HG03025 (cell line): ENCODE measurements around the gene PADI4.
"Not testable (repeated sequence)": the region's sequence is repeated elsewhere in the genome, so short reads cannot be mapped to it uniquely, and the experiment has no call there.

ENCODE experiments used
- ATAC-seq: cut with Tn5 transposase; IDR thresholded peaks from one replicate; pipeline ENCODE4 v1.9.1; 2021; ENCODE audit warnings: mild to moderate bottlenecking, moderate library complexity; ENCODE audit not compliant: unreplicated experiment, low FRiP score

Gene PADI4

DNA sequence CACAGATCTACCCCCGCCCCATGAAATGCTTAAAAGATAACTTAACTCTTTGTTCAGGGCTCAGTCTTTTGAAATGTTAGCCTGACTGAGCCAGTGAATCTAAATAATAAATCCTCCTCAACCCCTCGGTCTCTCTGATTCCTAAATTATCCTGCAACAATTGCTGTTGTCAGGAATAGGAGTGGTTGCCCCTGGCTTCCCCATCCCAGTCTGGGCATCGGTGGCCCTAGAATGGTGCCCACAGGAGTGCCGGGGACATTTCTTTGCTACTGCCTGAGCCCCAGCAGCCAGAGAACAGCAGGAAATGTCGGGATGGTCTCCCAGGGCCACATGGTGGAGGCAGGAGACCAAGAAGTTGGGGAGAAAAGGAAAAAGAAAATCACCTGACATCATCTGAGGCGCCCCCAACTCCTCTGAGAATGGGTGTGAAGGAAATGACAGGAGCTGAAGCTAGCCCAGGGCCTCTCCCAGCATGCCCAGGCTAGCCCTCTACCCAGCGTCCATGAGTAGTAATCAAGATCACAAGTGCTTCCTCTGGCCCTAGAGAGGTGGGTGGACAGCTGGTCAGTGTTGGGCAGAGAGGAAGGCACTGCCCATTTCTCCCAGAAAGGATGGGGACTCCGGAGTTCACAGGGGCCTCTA, 1.6 kb downstream of the PADI4 start:
- no peak for ATAC-seq

DNA sequence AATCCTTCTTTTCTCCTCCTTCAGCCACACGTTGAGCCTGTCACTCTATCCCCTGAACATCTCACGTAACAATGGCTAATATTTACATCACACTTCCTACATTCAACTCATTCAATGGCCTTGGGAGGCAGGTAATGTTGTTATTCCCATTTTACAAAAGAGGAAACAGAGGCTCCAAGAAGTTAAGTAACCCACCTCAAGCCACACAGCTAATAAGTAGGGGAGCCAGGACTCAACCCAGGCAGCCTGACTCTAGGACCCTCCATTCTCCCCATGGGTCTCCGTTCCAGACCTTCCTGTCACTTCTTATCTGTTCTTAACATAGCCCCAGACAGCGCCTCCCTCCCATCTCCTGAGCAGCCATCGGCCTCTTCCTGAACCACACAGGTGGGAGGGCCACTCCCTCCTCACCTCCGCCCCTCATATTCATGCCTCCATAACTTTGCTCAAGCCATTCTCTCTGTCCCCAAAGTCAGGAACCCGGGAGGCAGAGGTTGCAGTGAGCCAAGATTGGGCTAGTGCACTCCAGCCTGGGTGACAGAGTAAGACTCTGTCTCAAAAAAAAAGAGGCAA, 2.2 kb downstream of the PADI4 start:
- ATAC-seq, result no peak

DNA sequence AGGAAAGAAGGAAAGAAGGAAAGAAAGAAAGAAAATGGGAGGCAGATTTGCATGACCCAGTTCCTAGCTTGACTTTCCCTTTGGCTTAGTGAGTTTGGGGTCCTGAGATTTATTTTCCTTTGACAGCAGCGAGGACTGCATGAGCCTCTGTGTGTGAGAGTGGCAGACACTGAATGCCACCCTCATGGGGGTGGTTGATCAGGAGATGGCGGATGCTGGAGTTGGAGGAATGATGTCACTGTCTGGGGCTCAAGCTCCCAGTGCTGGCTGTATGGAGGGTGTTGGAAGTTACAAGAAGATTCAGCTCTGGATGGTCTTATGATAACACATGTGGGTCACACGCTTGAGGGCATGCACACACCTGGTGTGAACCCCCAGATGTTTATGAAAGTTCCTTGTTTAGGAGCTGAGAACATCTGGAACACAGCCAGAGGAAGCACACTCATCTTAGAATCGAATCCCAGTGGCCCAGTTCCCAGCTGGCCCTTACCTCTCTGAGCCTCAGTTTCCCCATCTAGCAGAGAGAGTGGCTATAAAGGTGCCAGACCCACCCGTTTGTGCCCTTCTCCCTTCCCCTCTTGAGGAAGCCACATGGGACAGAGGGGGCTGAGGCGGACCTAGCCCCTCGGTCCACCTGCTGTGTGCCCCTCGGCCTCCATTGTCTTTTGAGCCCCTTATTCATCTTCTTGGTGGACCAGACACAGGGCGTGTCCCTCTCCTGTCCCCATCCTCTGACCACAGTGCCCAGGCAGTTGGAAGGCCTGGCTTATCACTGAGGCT, 5.7 kb downstream of the PADI4 start:
- no peak for ATAC-seq

DNA sequence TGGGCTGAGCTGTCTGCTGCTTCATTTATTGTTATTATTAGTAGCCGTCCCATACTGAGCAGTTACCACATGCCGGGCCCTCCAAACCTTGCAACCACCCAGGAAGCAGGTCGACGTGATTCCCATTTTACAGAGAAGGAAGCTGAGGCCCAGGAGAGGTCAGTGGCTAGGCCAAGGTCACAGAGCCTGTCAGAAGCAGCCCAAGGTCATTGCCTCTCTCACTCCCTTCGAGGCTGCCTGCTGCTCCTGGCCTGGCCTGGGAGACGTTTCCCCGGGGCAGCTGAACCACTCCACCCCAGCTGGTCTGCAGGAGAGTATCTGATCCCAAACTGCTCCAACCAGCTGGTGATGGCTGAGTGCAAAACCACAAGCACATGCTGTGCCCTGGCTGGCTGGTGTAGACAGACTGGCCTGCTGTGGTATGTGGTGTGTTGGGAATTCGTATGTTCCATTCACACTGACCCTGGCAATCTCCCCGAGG, 6.5 kb downstream of the PADI4 start:
- ATAC-seq, result no peak

DNA sequence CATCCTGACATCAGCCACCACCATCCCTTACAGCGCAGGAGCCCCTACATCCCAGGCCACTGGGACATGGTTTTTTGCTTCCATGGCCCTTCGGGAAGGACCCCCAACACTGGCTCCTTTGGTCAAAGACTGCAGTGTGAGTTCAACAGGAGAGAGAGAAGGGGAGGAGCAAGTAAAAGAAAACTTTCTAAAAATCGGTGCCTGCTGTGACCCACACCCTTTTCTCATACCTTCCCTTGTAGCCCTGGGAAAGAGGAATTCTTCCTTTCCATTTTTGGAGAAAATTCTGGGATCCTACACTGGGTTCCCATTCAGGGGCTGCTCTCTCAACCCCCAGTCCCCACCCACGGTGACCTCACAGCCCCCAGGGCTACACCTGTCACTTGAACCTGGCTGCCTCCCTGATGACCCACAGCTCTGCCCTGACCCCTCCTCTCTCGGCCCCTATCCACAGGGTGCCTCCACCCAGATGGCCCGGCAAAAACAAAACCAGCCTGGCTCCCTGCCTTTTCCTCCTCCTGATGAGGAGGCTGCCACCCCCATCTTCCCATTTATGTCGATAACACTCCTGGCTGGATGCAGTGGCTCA, 7.6 kb downstream of the PADI4 start:
- no peak for ATAC-seq

DNA sequence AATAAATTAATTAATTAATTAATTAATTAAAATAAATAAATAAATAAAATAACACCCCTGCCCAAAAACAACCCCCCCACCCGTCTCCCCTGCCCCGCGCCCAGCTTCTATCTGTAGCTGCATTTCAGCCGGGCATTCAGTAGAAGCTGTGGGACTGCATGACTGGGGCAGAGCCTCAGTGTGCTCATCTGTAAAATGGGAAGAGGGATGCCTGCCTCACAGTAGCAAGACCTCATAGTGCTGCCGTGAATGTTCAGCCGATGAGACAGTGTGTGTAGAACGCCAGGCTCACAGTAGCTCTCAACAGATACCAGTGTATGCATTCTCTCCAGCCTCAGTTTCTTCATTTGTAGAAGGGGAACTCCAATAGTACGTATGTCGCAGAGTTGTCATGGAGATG, 8.7 kb downstream of the PADI4 start:
- no peak for ATAC-seq

DNA sequence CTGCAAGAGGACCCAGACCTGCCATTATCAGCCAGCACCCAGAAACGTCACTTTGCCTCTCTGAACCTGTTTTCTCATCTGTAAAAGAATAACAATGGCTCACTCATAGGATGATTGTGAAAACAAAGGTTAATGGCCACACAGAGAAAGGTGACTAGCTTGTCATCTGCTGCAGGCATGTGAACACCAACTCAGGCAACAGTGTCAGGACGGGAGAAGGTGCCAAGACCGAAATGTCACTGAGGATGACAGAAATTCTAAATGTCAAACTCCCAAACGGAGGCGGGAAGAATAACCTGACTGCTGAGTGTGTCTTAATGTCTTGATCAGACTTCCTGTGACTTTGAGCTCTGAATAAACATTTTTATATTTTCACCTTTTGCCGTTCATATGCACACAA, 10.3 kb downstream of the PADI4 start:
- ATAC-seq, result no peak

DNA sequence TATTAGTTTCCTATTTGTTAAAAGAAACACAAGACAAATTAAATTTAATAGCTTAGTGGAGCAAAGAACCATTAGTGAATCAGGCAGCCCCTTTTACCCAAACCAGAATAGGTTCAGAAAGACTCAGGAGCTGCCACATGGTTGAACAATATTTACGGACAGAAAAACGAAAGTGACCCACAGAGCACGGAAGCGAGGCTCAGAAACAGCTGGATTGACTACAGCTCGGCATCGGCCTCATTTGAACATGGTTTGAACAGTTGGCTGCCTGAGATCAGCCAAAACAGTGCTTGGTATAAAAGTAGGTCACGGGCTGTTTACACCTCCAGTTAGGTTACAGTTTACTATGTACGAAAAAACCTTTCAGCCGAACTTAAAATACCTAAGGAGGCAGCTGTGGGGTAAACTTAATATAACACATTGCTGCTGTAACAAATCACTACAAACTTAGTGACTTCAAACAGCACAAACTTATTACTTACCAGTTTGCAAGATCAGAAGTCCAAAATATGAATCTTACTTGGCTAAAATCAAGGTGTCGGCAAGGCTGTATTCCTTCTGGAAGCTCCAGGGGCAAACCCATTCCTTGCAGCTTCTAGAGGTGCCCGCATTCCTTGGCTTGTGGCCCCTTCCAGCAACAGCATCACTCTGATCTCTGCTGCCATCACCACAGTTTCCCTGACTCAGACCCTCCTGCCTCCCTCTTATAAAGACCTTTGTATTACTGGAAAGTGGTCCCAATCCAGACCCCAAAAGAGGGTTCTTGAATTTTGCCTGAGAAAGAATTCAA, 11.8 kb downstream of the PADI4 start:
- no peak for ATAC-seq

DNA sequence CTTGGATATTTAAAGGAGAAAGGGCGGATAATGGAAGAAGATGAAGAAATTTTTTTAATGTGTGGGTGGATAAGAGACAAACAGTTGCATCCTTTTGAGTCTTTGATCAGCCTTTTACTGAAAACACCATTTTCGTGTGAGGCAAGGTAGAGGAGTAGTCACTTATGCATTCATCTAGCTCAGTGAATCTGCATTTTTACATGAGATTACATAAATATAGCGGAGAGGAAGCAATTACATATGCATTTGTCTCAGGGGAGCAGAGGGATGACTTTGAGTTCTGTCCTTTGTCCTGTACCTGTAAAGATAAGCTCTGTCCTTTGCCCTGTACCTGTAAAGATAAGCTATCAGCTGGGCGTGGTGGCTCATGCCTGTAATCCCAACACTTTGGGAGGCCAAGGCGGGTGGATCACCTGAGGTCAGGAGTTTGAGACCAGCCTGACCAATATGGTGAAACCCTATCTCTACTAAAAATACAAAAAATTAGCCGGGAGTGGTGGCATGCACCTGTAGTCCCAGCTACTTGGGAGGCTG, 13.9 kb downstream of the PADI4 start:
- ATAC-seq, result not testable (repeated sequence)

DNA sequence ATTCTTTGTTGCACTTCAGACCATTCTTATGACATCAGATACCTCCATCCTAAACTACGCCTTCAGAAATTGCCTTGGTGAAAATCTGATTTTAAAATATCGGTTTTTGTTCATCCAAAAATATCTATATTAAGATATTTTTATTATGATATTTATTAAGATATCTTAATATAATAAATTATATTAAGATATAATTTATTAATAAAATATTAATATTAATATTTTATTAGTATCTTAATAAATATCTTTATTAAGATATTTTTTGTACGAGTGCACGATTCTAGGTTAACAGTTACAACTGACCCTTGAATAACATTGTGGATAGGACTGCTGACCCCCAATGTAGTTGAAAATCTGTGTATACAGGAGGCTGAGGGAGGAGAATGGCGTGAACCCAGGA, 20.9 kb downstream of the PADI4 start:
- no peak for ATAC-seq

DNA sequence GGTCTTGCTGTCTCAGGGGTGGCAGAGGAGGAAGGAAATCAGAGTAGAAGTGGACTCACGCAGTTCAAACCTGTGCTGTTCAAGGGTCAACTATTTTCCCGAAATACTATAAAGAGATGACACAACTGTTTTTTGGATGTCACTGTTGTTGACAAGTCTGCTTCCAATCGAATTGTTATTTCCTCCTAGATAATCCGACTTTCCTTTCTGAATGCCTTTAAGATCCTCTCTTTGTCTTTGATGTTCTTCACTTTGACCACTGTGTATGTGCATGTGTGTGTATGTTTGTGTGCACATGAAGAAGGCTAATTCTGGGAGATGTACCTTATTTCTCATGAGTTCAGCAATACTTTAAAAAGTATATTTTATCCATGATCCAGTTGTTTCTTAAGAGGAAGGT, 21.6 kb downstream of the PADI4 start:
- ATAC-seq, result no peak

DNA sequence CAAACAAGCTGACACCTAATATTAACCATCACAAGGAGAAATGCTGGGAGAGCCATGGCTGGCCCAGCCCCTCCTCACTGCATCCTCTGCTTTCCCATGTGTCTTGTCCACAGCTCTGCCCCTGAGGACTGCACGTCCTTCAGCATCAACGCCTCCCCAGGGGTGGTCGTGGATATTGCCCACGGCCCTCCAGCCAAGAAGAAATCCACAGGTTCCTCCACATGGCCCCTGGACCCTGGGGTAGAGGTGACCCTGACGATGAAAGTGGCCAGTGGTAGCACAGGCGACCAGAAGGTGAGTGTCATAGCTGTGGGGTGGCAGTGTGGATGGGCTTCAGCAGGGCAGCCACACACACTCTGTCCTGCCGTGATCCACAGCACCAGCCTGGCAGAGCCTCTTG, 22.9 kb downstream of the PADI4 start:
- ATAC-seq, result no peak

DNA sequence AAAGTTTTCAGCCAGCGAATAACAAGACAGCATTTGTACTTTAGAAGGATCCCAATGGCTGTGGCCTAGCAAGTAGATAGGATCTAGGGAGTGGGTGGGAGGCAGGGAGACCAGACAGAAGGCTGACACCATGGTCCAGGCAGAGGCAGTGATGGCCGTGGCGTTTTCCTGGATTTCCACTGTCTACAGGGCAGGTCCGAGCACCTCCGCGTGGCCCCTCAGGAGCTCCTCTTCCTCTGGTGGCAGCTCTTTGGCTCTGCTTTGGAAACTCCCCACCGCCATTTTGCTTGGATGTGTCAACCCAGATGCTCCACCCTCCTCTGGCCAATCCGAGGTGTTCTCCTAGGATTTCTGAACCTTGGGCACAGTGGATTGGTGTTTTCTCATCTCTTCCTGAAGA, 25.1 kb downstream of the PADI4 start:
- ATAC-seq, result no peak

DNA sequence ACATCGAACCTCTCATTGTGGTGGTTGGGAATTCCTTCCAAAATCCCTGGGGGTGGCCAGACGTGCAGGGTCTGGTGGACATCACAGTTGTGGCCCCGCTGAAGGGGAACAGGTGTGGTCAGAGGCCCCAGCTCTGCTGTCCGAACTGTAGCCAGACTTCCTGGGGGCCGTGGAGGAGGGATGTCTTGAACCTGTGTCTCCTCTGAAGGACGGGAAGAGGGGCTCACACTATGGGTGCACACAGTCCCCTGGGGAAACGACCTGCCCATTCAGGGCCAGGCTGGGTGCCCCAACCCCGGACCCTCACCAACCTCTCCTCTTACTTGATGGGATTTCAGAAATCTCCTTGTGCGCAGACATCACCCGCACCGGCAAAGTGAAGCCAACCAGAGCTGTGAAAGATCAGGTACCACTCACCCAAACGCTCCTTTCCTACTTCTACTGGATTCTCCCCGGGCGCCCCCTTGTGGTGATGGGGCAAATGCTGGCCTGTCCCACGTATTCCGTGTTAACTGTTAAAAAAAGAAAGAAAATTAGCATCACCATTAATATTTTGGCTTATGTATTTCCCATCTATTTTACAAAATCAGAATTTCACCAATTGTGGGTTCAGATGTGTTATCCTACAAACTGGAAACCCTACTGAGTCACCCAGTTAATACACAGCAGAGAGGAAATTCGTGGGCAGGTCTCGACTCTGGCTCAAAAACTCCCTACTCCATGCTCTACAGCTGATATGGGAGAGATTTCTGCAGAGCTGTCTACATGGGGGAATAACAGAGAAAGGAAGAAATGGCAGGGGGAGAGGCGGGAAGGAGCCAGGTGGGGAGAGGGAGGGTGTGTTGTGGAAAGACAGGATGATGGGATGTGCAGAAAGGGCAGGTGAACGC, 28.1 kb downstream of the PADI4 start:
- ATAC-seq, result no peak

DNA sequence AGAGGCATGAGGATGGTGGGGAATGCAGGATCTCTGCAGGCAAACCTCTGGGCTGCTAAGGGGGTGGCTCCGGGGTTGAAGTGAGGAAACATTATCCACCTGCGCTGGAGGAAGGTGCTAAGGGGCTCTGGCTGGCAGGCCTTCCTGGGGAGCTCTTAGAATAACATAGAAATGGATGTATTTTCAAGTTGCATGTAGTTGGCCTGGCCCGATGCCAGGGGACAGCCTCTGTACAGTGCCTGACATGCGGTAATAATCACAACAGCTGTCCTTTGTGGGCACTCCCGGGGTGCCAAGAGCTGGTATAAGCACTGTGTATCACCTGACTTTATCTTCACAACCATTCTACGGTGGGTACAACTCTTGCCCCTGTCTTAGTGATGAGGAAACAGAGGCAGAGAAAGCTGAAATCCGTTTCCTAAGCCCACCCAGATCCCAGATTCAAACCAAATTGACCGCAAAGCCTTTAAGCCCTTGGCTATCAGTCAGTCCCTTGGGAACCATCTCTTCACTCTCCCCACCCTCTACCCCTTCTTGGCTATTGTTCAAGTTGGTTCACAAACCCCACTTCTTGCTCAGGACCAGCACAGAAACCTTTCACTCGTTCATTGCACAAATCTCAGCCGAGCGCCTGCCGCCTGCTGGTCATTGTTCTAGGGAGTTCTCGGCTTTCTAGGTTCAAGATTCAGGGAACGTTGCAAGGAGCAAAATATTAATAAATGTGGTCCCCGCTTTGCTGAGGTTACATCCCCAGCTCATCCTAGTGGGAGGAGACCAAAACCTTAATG, 30.9 kb downstream of the PADI4 start:
- no peak for ATAC-seq

DNA sequence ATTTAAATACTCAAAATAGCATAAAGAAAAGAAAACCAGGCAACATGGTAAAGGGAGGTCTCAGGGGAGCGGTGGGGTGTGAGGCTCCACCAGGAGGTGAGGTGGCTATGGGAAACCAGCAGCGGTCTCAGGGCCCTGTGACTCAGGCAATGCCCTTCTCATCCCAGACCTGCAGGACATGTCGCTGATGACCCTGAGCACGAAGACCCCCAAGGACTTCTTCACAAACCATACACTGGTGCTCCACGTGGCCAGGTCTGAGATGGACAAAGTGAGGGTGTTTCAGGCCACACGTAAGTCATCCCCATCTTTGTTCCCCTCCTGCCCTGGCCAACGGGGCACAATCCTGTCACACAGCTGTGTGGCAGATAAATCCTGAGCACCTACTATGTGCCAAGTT, 31.5 kb downstream of the PADI4 start:
- ATAC-seq, result no peak

DNA sequence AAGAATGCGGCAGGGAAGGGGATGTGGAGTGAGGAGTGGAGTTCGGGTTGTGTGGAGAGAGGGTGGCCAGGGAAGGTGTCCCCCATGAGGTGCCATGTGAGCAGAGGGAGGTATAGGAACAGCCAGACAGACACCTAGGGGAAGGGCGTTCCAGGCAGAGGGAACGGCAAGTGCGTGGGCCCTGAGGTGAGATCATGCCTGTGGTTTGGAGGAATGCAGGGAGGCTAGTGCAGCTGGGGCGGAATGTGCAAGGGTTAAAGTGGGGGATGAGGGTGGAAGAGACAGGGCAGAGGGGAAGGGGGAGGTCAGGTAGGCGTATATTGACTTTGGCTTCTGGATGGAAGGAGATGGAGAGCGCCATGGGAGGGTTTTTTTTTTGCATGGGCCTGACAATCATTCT, 32.4 kb downstream of the PADI4 start:
- no peak for ATAC-seq

DNA sequence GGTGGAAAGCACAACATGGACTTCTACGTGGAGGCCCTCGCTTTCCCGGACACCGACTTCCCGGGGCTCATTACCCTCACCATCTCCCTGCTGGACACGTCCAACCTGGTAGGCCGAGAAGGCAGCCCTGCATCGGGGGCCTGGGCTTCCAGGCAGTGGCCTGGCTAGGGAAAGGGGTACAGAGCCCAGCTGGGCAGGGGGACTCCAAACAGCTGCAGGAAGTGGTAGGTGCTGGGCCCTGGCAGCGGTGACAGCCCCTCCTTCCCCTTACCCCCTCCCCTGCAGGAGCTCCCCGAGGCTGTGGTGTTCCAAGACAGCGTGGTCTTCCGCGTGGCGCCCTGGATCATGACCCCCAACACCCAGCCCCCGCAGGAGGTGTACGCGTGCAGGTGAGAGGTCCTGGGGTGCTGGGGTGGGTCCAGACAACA, 34.0 kb downstream of the PADI4 start:
- ATAC-seq, result no peak

DNA sequence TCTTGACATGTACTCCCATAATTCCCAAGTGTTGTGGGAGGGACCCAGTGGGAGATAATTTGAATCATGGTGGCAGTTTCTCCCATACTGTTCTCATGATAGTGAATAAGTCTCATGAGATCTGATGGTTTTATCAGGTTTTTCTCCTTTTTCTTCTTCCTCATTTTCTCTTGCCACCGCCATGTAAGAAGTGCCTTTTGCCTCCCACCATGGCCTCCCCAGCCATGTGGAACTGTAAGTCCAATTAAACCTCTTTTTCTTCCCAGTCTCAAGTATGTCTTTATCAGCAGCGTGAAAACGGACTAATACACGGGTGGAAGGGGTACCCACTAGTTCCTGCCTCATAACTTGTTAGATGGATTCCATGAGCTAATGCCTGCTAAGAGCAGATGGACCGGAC, 37.5 kb downstream of the PADI4 start:
- ATAC-seq, result not testable (repeated sequence)
